Measurements from ENCODE around the gene HIF3A. TPM values are rescaled to one million over a fixed set of nuclear protein-coding genes. Genes with fewer than 3 reads are reported as not detected.

The HIF3A gene
- total and polyA plus RNA-seq, 2 of the 4 experiments (the other 2 are of a cell fraction), result 0.02 TPM; not detected in 1

GRCh38 chr19:46324277-46324676 lies 27.4 kb downstream of the HIF3A start:
- Histone ChIP-seq H3K9me3 (ENCODE audit: control insufficient read depth, insufficient read depth, low read length) (peaks cover 16% of the 10 kb centered on the region), H2AK9ac (replicated peaks; ENCODE audit: low read depth, low read length, poor library complexity) (no peak overlapping the region), H3K4me3 (ENCODE audit: insufficient read depth, low read depth, low read length) (no peak overlapping the region), H3K14ac (replicated peaks; ENCODE audit: low read depth, low read length) (no peak overlapping the region), H2BK20ac (ENCODE audit: low read depth, low read length) (no peak overlapping the region), H2AFZ (replicated peaks; ENCODE audit: low read length, poor library complexity) (no peak overlapping the region), H4K91ac (ENCODE audit: insufficient read depth, low read depth, low read length) (no peak overlapping the region), H4K20me1 (ENCODE audit: insufficient read depth, low read length) (no peaks in the 10 kb centered on the region), H3K27me3 (ENCODE audit: control insufficient read depth, insufficient read depth, low read length) (no peaks in the 10 kb centered on the region; the same call in 1 of the 2 replicates), H2BK15ac (ENCODE audit: low read depth, low read length) (no peak overlapping the region), H3K9ac (ENCODE audit: low read depth, low read length) (no peak overlapping the region), H3K9me1 (ENCODE audit: insufficient read depth, low read length) (no peaks in the 10 kb centered on the region), H3K36me3 (ENCODE audit: control insufficient read depth, insufficient read depth, low read length) (no peaks in the 10 kb centered on the region), H3K18ac (ENCODE audit: low read depth, low read length) (no peak overlapping the region), H3K56ac (ENCODE audit: extremely low read depth, insufficient read depth, low read length) (no peak overlapping the region), H4K8ac (ENCODE audit: low read depth in 2 of 2, low read length in 2 of 2) (no peak overlapping the region), H2AK5ac (ENCODE audit: low read depth, low read length) (no peak overlapping the region), H3K27ac (ENCODE audit: insufficient read depth, low read length) (no peak overlapping the region), H3K4me2 (ENCODE audit: low read depth, low read length) (no peak overlapping the region), H3K4ac (ENCODE audit: low read depth, low read length) (no peak overlapping the region), H3K23ac (ENCODE audit: low read depth, low read length) (no peak overlapping the region), H3K4me1 (ENCODE audit: control insufficient read depth, insufficient read depth, low read length) (no peaks in the 10 kb centered on the region), H2BK5ac (ENCODE audit: low read depth, low read length, poor library complexity, severe bottlenecking) (no peak overlapping the region), H2BK120ac (ENCODE audit: low read depth, low read length) (no peak overlapping the region), H3K79me1 (ENCODE audit: low read depth in 1 of 2, low read length in 2 of 2) (no peaks in the 10 kb centered on the region), H4K5ac (ENCODE audit: low read depth, low read length) (no peak overlapping the region)
- POLR2A ChIA-PET (ENCODE audit: unreplicated experiment), result no interaction called here
- DNase-seq (no peak), ATAC-seq (ENCODE audit: low read depth) (no peak)
- in situ Hi-C loops (cut with MboI; ENCODE audit: low sequenced_read_pairs), result no loop called here
- no CpG with 5 or more reads among the region's 3 CpGs for WGBS, 2 experiments (ENCODE audit: extremely low coverage in 2 of 2, insufficient read length in 1 of 2)
- dilution Hi-C loops (cut with HindIII; ENCODE audit: low sequenced_read_pairs, unreplicated experiment), result no loop called here
- BruUV-seq (replicated peaks), result no TSS peak
- TF ChIP-seq RFX5 (IDR thresholded peaks at IDR 0.05; ENCODE audit: low read depth, low read length) (no peak), USF2 (IDR thresholded peaks at IDR 0.05; ENCODE audit: low read depth, low read length) (no peak)
- intact Hi-C loops (cut with micrococcal nuclease), result no loop called here
- CTCF ChIA-PET, result interaction anchor here (1.5 kb wide), 1 partner anchor 11 kb away, joined by 11 read pairs; no protein-coding TSS in a partner anchor
